ENCODE data around the gene MCC. TPM values are rescaled to one million over a fixed set of nuclear protein-coding genes. Genes with fewer than 3 reads are reported as not detected.

Gene MCC
- total RNA-seq, 1 experiment from 2014 or later, result 7.6 TPM

- no peak overlapping the region for H3K18ac ChIP-seq (ENCODE audit: insufficient read length, low read depth, low read length)
- H2BK120ac ChIP-seq (ENCODE audit: low read depth, low read length, poor library complexity, severe bottlenecking), result no peak overlapping the region
- no peaks in the 10 kb centered on the region for H3K27me3 ChIP-seq (ENCODE audit: insufficient read depth, low read length)
- Mint-ChIP-seq H3K4me1 (peaks cover 2 to 5% of the 10 kb centered on the region in 2 experiments; a peak in 2 of 4 replicates), H3K36me3 (ENCODE audit: insufficient read depth in 1 of 3, low read depth in 3 of 3) (no peaks in the 10 kb centered on the region), H3K9me3 (no peaks in the 10 kb centered on the region), H3K27ac (no peak overlapping the region), H3K27me3 (ENCODE audit: low read depth) (no peaks in the 10 kb centered on the region), H3K4me3 (no peak overlapping the region)
- no peak overlapping the region for H2BK15ac ChIP-seq (ENCODE audit: low read depth, low read length)
- H2BK12ac ChIP-seq (ENCODE audit: insufficient read length, low read depth, low read length), result no peak overlapping the region
- no peak for TF ChIP-seq CTCF (conservative IDR thresholded peaks at IDR 0.05)
- no peaks in the 10 kb centered on the region for H3K79me1 ChIP-seq (ENCODE audit: insufficient read depth, low read depth, low read length, poor library complexity, severe bottlenecking)
- H3K4ac ChIP-seq (ENCODE audit: low read depth, low read length), result no peak overlapping the region
- H2AFZ ChIP-seq (ENCODE audit: low read length), result no peak overlapping the region
- no peaks in the 10 kb centered on the region for H3K23me2 ChIP-seq (ENCODE audit: insufficient read length, low read depth, low read length, poor library complexity, severe bottlenecking)
- no peak overlapping the region for H2BK20ac ChIP-seq (ENCODE audit: low read depth, low read length, poor library complexity, severe bottlenecking)
- H2BK5ac ChIP-seq (ENCODE audit: insufficient read length, low read length), result no peak overlapping the region
- H3K56ac ChIP-seq (ENCODE audit: insufficient read length, low read depth, low read length), result no peak overlapping the region
- H2AK5ac ChIP-seq (ENCODE audit: insufficient read length, low read length), result no peak overlapping the region
- no peak overlapping the region for H3K14ac ChIP-seq (ENCODE audit: insufficient read depth, low read length)
- no peaks in the 10 kb centered on the region for H3K79me2 ChIP-seq (ENCODE audit: insufficient read depth, low read length)
- no peaks in the 10 kb centered on the region for H4K20me1 ChIP-seq (ENCODE audit: control insufficient read depth, insufficient read depth, insufficient read length)
- H3K4me2 ChIP-seq (ENCODE audit: insufficient read depth, insufficient read length, low read length), result no peak overlapping the region
- H3K27ac ChIP-seq (ENCODE audit: insufficient read length, low read depth, low read length), result no peak overlapping the region
- no CpG with 5 or more reads among the region's 1 CpG for WGBS (ENCODE audit: extremely low coverage, insufficient read length, low lambda C conversion rate)
- no peak overlapping the region for H3K9ac ChIP-seq (ENCODE audit: extremely low read depth, insufficient read length, low read length)
- no peaks in the 10 kb centered on the region; the same call in 1 of the 2 replicates for H3K4me1 ChIP-seq (ENCODE audit: insufficient read depth, low read length)
- H4K8ac ChIP-seq (replicated peaks; ENCODE audit: insufficient read length, low read depth, low read length), result no peak overlapping the region
- no peak overlapping the region for H4K91ac ChIP-seq (ENCODE audit: insufficient read length, low read depth, low read length)
- no peak for DNase-seq
- H3K23ac ChIP-seq (ENCODE audit: insufficient read length, low read depth, low read length), result no peak overlapping the region
- no peaks in the 10 kb centered on the region for H3K9me3 ChIP-seq (ENCODE audit: control insufficient read depth, low read depth, low read length)
- H4K5ac ChIP-seq (ENCODE audit: insufficient read length, low read depth, low read length), result no peak overlapping the region
- no peak overlapping the region for H3T11ph ChIP-seq (ENCODE audit: low read length)
Observed at GRCh38 chr5:113382731-113383130, 105.5 kb downstream of the MCC start.

Data from H9 (cell line).